HepG2 (cell line): Measurements from ENCODE around the gene FAM72D. TPM values are rescaled to one million over a fixed set of nuclear protein-coding genes. Genes with fewer than 3 reads are reported as not detected.
"Not testable (repeated sequence)": the region's sequence is repeated elsewhere in the genome, so short reads cannot be mapped to it uniquely, and the experiment has no call there.

Experiments
- ATAC-seq: fragments of 200-7000 bp; cut with Tn5 transposase; 3 replicates; pipeline ENCODE4 v1.9.1; 2020; ENCODE audit warnings: mild to moderate bottlenecking, moderate library complexity
- BruUV-seq: library from RNA; stranded (reverse); fragments of 400-500 nt; replicated peaks from 2 replicates; lab custom pipeline; 2021; lab: Mats Ljungman, UMichigan
- CTCF ChIA-PET: fragments of 300-600 bp; formaldehyde crosslinking; extraction: SDS; loops from one replicate; lab custom pipeline; 2021; ENCODE audit warnings: low total read pairs, inconsistent platforms, low intra/inter-chr PET ratio; lab: Yijun Ruan, JAX
- POLR2A ChIA-PET: fragments of 350-600 bp; sonication (Branson Sonifier 250); formaldehyde crosslinking; loops from one replicate; lab custom pipeline; 2020; ENCODE audit warnings: antibody characterized with exemption, inconsistent platforms; lab: Yijun Ruan, JAX
- DNase-seq: peaks from one replicate; pipeline ENCODE4 v3.0.0-alpha.2; 2015; ENCODE audit warnings: low spot score
- FAIRE-seq: peaks from 3 replicates; lab custom pipeline; 2011; peaks lifted over from hg19 to GRCh38; lab: Jason Lieb, UNC
- H2AFZ ChIP-seq: one replicate; pipeline ENCODE4 v1.6.1; 2011; ENCODE audit warnings: low read length, inconsistent platforms
- H3K27ac ChIP-seq: fragments of 300-600 bp; 3 replicates; pipeline ENCODE4 v1.8.0; 2011; ENCODE audit warnings: mixed run types, mild to moderate bottlenecking, mixed read lengths, low read length, inconsistent platforms; ENCODE audit not compliant: insufficient read depth; ENCODE audit errors: extremely low read length
- H3K27me3 ChIP-seq, 2 experiments: fragments of 200-600 bp in 1 of 2; 2 replicates in 1 of 2; 3 replicates in 1 of 2; pipeline versions ENCODE4 v1.6.0 to v1.8.0; 2011; ENCODE audit warnings: low read length in 2 of 2, mild to moderate bottlenecking in 2 of 2, moderate library complexity in 2 of 2, inconsistent platforms in 1 of 2; ENCODE audit not compliant: insufficient read depth in 2 of 2, control insufficient read depth in 1 of 2
- H3K36me3 ChIP-seq, 2 experiments: fragments of 200-600 bp in 1 of 2; replicated peaks in 1 of 2; 2 replicates in 1 of 2; 3 replicates in 1 of 2; pipeline versions ENCODE4 v1.5.1 to v1.8.0; 2011; ENCODE audit warnings: low read length in 2 of 2, inconsistent platforms in 1 of 2; ENCODE audit not compliant: insufficient read depth in 2 of 2, control insufficient read depth in 1 of 2
- H3K4me1 ChIP-seq: 2 replicates; pipeline ENCODE4 v1.5.1; 2012; ENCODE audit warnings: low read length, inconsistent platforms; ENCODE audit not compliant: insufficient read depth
- H3K4me2 ChIP-seq: 2 replicates; pipeline ENCODE4 v1.6.0; 2011; ENCODE audit warnings: low read depth, low read length, inconsistent platforms
- H3K4me3 ChIP-seq, 3 experiments: fragments of 200-600 bp in 1 of 3; sonication (generic), shearing (Covaris generic) in 1 of 3; replicated peaks in 1 of 3; 2 replicates each; pipeline ENCODE4 v1.5.1; 2011 to 2016; ENCODE audit warnings: low read length in 3 of 3, inconsistent platforms in 2 of 3, low read depth in 2 of 3, mild to moderate bottlenecking in 2 of 3, control low read depth in 1 of 3, mixed read lengths in 1 of 3; ENCODE audit not compliant: insufficient read depth in 1 of 3
- H3K79me2 ChIP-seq: one replicate; pipeline ENCODE4 v1.6.1; 2011; ENCODE audit warnings: low read length, inconsistent platforms; ENCODE audit not compliant: insufficient read depth
- H3K9ac ChIP-seq: 2 replicates; pipeline ENCODE4 v1.6.0; 2011; ENCODE audit warnings: mild to moderate bottlenecking, low read depth, low read length, inconsistent platforms; ENCODE audit not compliant: insufficient read depth
- H3K9me3 ChIP-seq: 2 replicates; pipeline ENCODE4 v1.5.1; 2012; ENCODE audit warnings: mild to moderate bottlenecking, low read length
- H4K20me1 ChIP-seq: 2 replicates; pipeline ENCODE4 v1.6.0; 2011; ENCODE audit warnings: inconsistent platforms, mild to moderate bottlenecking, low read length, moderate library complexity; ENCODE audit not compliant: insufficient read depth
- FOXP4 ChIP-seq: sonication (generic); formaldehyde crosslinking; IDR thresholded peaks from 2 replicates; pipeline ENCODE4 v1.4.0; 2020; ENCODE audit warnings: missing genetic modification reagents
- HNRNPLL ChIP-seq: fragments of 200-400 bp; formaldehyde crosslinking; IDR thresholded peaks from 2 replicates; pipeline ENCODE4 v1.6.1; 2017; ENCODE audit warnings: mild to moderate bottlenecking, low read depth, low read length; ENCODE audit not compliant: poor library complexity, severe bottlenecking
- SAP130 ChIP-seq: IDR thresholded peaks from 2 replicates; pipeline ENCODE4 v1.6.1; 2016; ENCODE audit warnings: low read depth
- WGBS: methylation state at CpG from one replicate; pipeline ENCODE4 v1.1.6; 2017; ENCODE audit warnings: low lambda C conversion rate; 5-methylcytosine and 5-hydroxymethylcytosine counted together
- in situ Hi-C: cut with HindIII; loops from 2 replicates; pipeline ENCODE4 v1.10.0; 2017; ENCODE audit warnings: low pct_unique_long_range_greater_than_20kb; ENCODE audit not compliant: extremely low pct_ligation_motif_present
- intact Hi-C: fragments of 100-400 bp; cut with micrococcal nuclease; formaldehyde crosslinking; loops from one replicate; pipeline ENCODE4 v1.10.0; 2022; ENCODE audit not compliant: unreplicated experiment
- polyA plus RNA-seq, 8 experiments: library from polyadenylated mRNA; depleted of rRNA in 3 of 8; stranded (reverse) in 7 of 8; unstranded in 1 of 8; fragments of >200 nt; fragmentation: Illumina TruSeq in 4 of 8; extraction: Trizol in 4 of 8; gene quantifications; 2 replicates each; pipeline versions ENCODE4 v1.2.1 to v1.2.3, GENCODE V29; 2011 to 2016; ENCODE audit warnings: low read depth in 4 of 8, missing spikeins in 1 of 8, mixed read lengths in 1 of 8; ENCODE audit not compliant: insufficient read depth in 1 of 8
- total RNA-seq, 5 experiments: library from RNA; depleted of rRNA; stranded (reverse); fragments of >200 nt; fragmentation: Illumina TruSeq; extraction: Trizol; gene quantifications; 2 replicates each; pipeline ENCODE4 v1.2.3, GENCODE V29; 2016; ENCODE audit warnings: low read depth in 1 of 5

FAM72D gene
- total and polyA plus RNA-seq, 2 of the 13 experiments (the other 11 are each of a cell fraction or from before 2014, with no cell fraction given), result 3.7 to 4.4 TPM

DNA sequence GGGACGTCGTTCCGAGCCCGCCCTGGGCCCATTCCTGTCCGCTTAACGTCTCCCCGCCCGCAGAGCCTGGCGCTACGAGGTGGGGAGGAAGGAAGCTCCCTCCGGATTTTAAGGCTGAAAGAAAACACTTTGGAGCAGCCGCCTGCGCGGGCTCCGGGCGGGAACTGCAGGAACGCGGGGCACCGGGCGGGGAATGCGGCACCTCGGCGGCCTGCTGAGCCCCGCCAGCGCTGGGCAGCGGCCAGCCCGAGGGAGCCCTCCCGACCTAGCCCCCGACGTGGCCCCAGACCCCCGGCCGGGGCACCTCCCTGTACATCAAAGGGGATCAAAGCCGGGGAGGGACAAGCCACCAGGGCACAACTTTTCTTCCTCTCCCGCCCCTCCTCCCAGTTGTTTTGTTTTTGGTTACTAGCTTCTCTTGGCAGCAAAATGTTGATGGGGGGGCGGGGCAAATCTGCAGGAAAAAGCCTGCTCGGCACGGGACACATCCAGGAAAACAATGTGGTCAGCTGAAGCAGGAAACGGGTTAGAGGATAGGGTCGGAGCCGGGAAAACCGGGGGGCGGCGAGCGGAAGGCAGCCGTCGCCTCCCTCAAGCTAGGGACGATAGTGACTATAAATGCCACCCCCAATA lies 2.1 kb upstream of the FAM72D start:
- H3K4me2 ChIP-seq, H3K4me1 ChIP-seq, H2AFZ ChIP-seq, H3K36me3 ChIP-seq, H3K27me3 ChIP-seq, in situ Hi-C loops, H4K20me1 ChIP-seq, ATAC-seq, H3K79me2 ChIP-seq, H3K9me3 ChIP-seq, FAIRE-seq, POLR2A ChIA-PET, intact Hi-C loops, CTCF ChIA-PET, BruUV-seq: not testable (repeated sequence)
- Histone ChIP-seq H3K4me3 (peak overlapping the region in 2 of 3 experiments; percentile 37 to 54; a peak in 4 of 6 replicates), H3K9ac (0 out of 2 replicates have a peak overlapping the region, but pooled peaks have one; percentile 39), H3K27ac (peak overlapping the region; percentile 46)
- peak; percentile 0 for DNase-seq
- peak; percentile 17; the same call in 1 of the 2 replicates for TF ChIP-seq FOXP4 (CRISPR knock-in tag)
- WGBS, result under 1% methylated on average over 11 of the region's 47 CpGs

DNA sequence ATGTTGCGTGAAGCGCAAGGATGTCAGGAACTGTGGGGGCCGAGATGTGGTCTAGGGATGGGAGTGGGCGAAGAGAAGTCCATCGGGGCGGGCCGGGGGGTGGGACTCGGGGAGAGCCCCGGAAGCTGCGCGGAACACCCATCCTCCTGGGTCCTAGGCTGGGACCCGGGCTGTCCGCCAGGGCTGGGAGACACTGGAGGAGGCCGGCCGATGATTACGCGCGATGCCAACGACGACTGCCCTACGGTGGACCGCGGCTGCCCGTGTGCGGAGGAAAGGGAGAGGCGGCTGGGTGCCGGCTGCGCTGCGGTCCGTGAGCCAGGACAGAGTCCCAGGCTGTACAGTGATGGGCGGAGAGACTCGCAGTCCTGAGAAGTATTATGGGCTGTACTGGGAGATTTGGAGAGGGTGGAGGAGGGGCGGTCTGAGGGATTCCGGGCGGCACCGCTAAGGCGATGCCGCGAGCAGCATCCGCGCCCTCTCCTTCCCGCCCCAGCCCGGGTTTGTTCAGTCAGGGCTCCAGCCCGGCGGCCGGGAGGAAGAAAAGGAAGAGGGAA lies 1.0 kb upstream of the FAM72D start:
- POLR2A ChIA-PET, H3K27me3 ChIP-seq, intact Hi-C loops, H3K4me1 ChIP-seq, BruUV-seq, FAIRE-seq, H4K20me1 ChIP-seq, H3K27ac ChIP-seq, CTCF ChIA-PET, H2AFZ ChIP-seq, H3K9ac ChIP-seq, DNase-seq, H3K79me2 ChIP-seq: not testable (repeated sequence)
- ATAC-seq, result peak; percentile 32
- H3K4me3 ChIP-seq, result peak overlapping the region in 2 of 3 experiments; percentile 47 to 59; a peak in 3 of 6 replicates
- WGBS, result no CpG with 5 or more reads among the region's 46 CpGs
- 0 out of 2 replicates have a peak, but pooled peaks have one; percentile 17 for TF ChIP-seq SAP130 (CRISPR knock-in tag)
- TF ChIP-seq HNRNPLL, result peak; percentile 66
- TF ChIP-seq, all 625 proteins: peak for 2; not testable (repeated sequence) for 623
- in situ Hi-C loops, H3K36me3 ChIP-seq, H3K9me3 ChIP-seq, H3K4me2 ChIP-seq: not testable (repeated sequence)

GRCh38 chr1:145101725-145102124 lies 6.0 kb downstream of the FAM72D start:
- H3K9ac ChIP-seq, H4K20me1 ChIP-seq, BruUV-seq, intact Hi-C loops, H3K4me3 ChIP-seq, H3K79me2 ChIP-seq, H3K27ac ChIP-seq, H3K4me1 ChIP-seq, H3K27me3 ChIP-seq, DNase-seq, ATAC-seq, CTCF ChIA-PET, H3K36me3 ChIP-seq, FAIRE-seq, POLR2A ChIA-PET, H3K4me2 ChIP-seq, H3K9me3 ChIP-seq, in situ Hi-C loops, H2AFZ ChIP-seq: not testable (repeated sequence)
- no CpG with 5 or more reads among the region's 1 CpG for WGBS
